Gastroesophageal sphincter (tissue), 4 donors: ENCODE measurements around the gene MYO15A. TPM values are rescaled to one million over a fixed set of nuclear protein-coding genes. Genes with fewer than 3 reads are reported as not detected.

Source experiments
- ATAC-seq: fragments of 150-250 bp; one replicate; pipeline ENCODE4 v1.9.1; 2016; ENCODE audit warnings: mild to moderate bottlenecking, moderate library complexity
- H3K27ac ChIP-seq, 4 donors: fragments of 200-600 bp; sonication (generic) in 3 of 4; 1 replicate in 3 of 4; 2 replicates in 1 of 4; pipeline ENCODE4 v1.5.1; 2016 to 2019
- H3K27me3 ChIP-seq: fragments of 200-600 bp; sonication (generic); one replicate; pipeline ENCODE4 v1.5.1; 2019
- H3K36me3 ChIP-seq, 2 donors: fragments of 200-600 bp; sonication (generic); one replicate each; pipeline ENCODE4 v1.5.1; 2019; ENCODE audit warnings: control low read depth in 1 of 2
- H3K4me1 ChIP-seq, 3 donors: fragments of 200-600 bp; sonication (generic); 1 replicate in 2 of 3; 2 replicates in 1 of 3; pipeline ENCODE4 v1.5.1; 2016 to 2019; ENCODE audit warnings: control low read depth in 2 of 3
- H3K4me3 ChIP-seq, 2 donors: fragments of 200-600 bp; sonication (generic); one replicate each; pipeline ENCODE4 v1.5.1; 2019; ENCODE audit warnings: mild to moderate bottlenecking in 1 of 2, moderate library complexity in 1 of 2
- H3K9me3 ChIP-seq, 3 donors: fragments of 200-600 bp; sonication (generic); one replicate each; pipeline ENCODE4 v1.5.1; 2017 to 2019; ENCODE audit warnings: control low read depth in 2 of 3
- EP300 ChIP-seq: sonication (generic); formaldehyde crosslinking; IDR thresholded peaks from one replicate; pipeline ENCODE4 v1.6.1; 2017; ENCODE audit warnings: antibody characterized with exemption, mild to moderate bottlenecking
- POLR2A ChIP-seq, 2 donors: fragments of 450-650 bp; IDR thresholded peaks; one replicate each; pipeline ENCODE4 v1.6.1; 2017; ENCODE audit warnings: antibody characterized with exemption in 2 of 2, mild to moderate bottlenecking in 2 of 2, moderate library complexity in 1 of 2
- POLR2AphosphoS5 ChIP-seq: sonication (generic); formaldehyde crosslinking; IDR thresholded peaks from one replicate; pipeline ENCODE4 v1.6.1; 2017; ENCODE audit warnings: antibody characterized with exemption
- WGBS, 2 donors: methylation state at CpG; one replicate each; pipeline ENCODE4 v1.1.5; 2018; ENCODE audit warnings: low coverage in 1 of 2; 5-methylcytosine and 5-hydroxymethylcytosine counted together
- total RNA-seq, 4 donors: library from RNA; depleted of rRNA; stranded (reverse); fragments of >200 nt; gene quantifications; one replicate each; pipeline ENCODE4 v1.1.0, GENCODE V29; 2016
- TF ChIP-seq, protein P1 (sequence below), 4 experiments: fragments of 200-600 bp in 2 of 4; fragments of 450-650 bp in 2 of 4; sonication (generic) in 1 of 4; IDR thresholded peaks; one replicate each; pipeline ENCODE4 v1.5.1; 2017 to 2019; ENCODE audit warnings: antibody characterized with exemption in 4 of 4, mild to moderate bottlenecking in 2 of 4, moderate library complexity in 2 of 4

The MYO15A gene
- total RNA-seq, 4 donors from 2014 or later: 0.59 to 1.2 (median 0.70) TPM

DNA sequence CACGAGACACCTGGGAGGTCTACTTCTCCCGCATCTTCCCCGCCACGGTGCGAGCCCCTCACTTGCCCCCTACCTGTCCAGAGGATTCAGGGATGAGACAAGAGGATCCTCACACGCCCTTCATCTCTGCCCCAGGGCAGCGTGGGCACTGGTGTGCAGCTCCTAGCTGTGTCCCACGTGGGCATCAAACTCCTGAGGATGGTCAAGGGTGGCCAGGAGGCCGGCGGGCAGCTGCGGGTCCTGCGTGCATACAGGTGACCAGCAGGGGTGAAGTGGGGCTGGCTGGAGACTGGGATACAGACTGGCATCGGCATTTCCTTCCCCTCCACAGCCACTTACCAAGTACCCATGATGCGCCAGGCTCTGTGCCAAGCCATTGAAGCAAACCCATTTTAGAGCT, 46.6 kb downstream of the MYO15A start:
- TF ChIP-seq POLR2AphosphoS5: no peak
- TF ChIP-seq, protein P1, sequence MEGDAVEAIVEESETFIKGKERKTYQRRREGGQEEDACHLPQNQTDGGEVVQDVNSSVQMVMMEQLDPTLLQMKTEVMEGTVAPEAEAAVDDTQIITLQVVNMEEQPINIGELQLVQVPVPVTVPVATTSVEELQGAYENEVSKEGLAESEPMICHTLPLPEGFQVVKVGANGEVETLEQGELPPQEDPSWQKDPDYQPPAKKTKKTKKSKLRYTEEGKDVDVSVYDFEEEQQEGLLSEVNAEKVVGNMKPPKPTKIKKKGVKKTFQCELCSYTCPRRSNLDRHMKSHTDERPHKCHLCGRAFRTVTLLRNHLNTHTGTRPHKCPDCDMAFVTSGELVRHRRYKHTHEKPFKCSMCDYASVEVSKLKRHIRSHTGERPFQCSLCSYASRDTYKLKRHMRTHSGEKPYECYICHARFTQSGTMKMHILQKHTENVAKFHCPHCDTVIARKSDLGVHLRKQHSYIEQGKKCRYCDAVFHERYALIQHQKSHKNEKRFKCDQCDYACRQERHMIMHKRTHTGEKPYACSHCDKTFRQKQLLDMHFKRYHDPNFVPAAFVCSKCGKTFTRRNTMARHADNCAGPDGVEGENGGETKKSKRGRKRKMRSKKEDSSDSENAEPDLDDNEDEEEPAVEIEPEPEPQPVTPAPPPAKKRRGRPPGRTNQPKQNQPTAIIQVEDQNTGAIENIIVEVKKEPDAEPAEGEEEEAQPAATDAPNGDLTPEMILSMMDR (IDR thresholded peaks at IDR 0.05): no peak
- no peak for TF ChIP-seq EP300
- TF ChIP-seq POLR2A (IDR thresholded peaks at IDR 0.05): no peak
- ATAC-seq: no peak
- Histone ChIP-seq H3K27ac (peak overlapping the region in 1 of 4 donors; percentile 10), H3K36me3 (peaks cover 0 to 5% of the 10 kb centered on the region in 2 donors), H3K9me3 (no peaks in the 10 kb centered on the region), H3K4me3 (no peak overlapping the region), H3K4me1 (peaks cover 0 to 47% (median 6%) of the 10 kb centered on the region in 3 donors), H3K27me3 (no peaks in the 10 kb centered on the region)
- WGBS, 2 donors: 87% methylated on average over 3 of the region's 14 CpGs; no CpG with 5 or more reads in 1 of the 2 donors

DNA sequence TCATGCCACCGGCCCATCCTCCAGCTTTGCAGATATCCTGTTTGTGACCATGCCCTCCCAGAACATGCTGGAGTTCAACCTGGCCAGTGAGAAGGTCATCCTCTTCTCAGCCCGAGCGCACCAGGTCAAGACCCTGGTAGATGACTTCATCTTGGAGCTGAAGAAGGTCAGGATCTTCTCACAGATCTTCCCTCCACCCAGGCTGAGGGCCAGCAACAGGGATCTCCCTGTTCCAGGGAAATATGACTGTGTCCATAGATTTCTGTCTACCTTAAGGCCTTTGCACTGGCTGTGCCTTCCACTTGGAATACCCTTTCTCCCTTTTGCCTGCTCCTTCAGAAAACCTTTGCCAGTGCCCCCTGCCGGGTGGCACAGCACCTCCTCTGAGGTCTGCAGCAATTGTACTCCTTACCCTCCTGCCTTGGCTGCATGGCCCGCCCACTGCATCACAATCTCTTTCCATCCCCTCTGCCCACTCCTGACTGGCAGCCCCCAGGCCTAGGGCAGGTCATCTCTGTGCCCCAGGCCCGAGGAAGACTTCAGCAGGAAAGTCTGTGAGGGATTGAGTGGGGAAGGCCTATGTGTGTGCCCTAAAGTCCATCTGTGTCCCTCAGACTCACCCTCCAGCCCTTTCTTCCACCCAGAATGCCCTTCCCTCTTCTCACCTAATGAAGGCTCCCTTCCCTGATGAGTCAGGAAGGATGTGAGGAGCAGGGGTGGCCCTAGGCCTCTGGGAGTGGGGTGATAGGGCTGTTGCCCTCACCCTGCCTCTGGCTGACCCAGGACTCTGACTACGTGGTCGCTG, 47.8 kb downstream of the MYO15A start:
- Histone ChIP-seq H3K27me3 (no peaks in the 10 kb centered on the region), H3K4me1 (peaks cover 0 to 47% (median 6%) of the 10 kb centered on the region in 3 donors), H3K36me3 (no peaks in the 10 kb centered on the region), H3K27ac (peak overlapping the region in 2 of 4 donors; percentile 10 to 63), H3K9me3 (no peaks in the 10 kb centered on the region), H3K4me3 (no peak overlapping the region)
- TF ChIP-seq POLR2A (IDR thresholded peaks at IDR 0.05) (no peak), EP300 (no peak), POLR2AphosphoS5 (no peak)
- TF ChIP-seq, protein P1 (IDR thresholded peaks at IDR 0.05): no peak
- 60 to 64% methylated on average over 1 to 5 of the region's 8 CpGs for WGBS, 2 donors
- no peak for ATAC-seq

DNA sequence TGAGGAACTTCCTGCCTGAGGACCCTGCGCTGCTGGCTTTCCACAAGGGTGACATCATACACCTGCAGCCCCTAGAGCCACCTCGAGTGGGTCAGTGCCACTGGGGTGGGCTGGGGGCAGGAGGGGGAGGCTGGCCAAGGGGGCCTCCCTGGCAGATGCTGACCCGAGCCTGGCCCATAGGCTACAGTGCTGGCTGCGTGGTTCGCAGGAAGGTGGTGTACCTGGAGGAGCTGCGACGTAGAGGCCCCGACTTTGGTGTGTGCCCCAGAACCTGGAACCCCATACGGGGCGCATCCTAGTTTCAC, 48.4 kb downstream of the MYO15A start:
- ATAC-seq: no peak
- H3K27ac ChIP-seq: peak overlapping the region in 2 of 4 donors; percentile 24 to 63

DNA sequence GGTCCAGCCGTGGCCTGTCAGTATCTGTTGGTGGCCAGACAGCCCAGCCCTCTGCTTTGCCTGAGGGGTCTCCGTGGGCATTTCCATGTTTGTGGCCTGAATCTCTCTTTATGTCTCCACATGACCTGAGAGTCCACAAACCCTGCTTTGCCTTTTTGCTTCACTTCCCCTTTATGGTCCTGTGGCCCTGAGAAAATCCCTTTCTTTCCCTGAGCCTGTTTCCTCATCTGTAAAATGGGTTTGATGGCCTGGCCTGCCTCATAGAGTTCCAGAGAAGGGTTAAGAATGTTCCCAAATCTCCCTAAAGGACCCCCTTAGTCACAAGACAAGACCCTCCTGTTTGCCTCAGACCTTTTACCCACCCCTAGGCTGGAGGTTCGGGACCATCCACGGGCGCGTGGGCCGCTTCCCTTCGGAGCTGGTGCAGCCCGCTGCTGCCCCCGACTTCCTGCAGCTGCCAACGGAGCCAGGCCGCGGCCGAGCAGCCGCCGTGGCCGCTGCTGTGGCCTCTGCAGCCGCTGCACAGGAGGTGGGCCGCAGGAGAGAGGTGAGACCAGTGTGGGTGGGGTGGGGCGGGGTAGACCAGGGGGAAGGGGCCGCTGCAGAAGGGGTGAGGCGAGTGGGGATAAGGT, 48.9 kb downstream of the MYO15A start:
- WGBS, 2 donors: 64 to 71% methylated on average over 3 to 7 of the region's 22 CpGs
- TF ChIP-seq POLR2A (IDR thresholded peaks at IDR 0.05) (no peak), POLR2AphosphoS5 (no peak)
- H3K27ac ChIP-seq: peak overlapping the region in 3 of 4 donors; percentile 63 to 76 (median 63)
- H3K27me3 ChIP-seq: no peaks in the 10 kb centered on the region
- H3K4me3 ChIP-seq: peak overlapping the region in 1 of 2 donors; percentile 55
- ATAC-seq: no peak
- peaks cover 0 to 39% (median 6%) of the 10 kb centered on the region in 3 donors for H3K4me1 ChIP-seq
- no peaks in the 10 kb centered on the region for H3K36me3 ChIP-seq
- H3K9me3 ChIP-seq: no peaks in the 10 kb centered on the region

More for the DNA sequence above, 48.4 kb downstream of the MYO15A start:
- Histone ChIP-seq H3K36me3 (no peaks in the 10 kb centered on the region), H3K4me1 (peaks cover 0 to 44% (median 6%) of the 10 kb centered on the region in 3 donors), H3K27me3 (no peaks in the 10 kb centered on the region), H3K9me3 (no peaks in the 10 kb centered on the region), H3K4me3 (no peak overlapping the region)
- TF ChIP-seq POLR2A (IDR thresholded peaks at IDR 0.05) (no peak), POLR2AphosphoS5 (no peak), EP300 (no peak)
- TF ChIP-seq, protein P1 (IDR thresholded peaks at IDR 0.05): no peak
- 100% methylated on average over 2 of the region's 10 CpGs; no CpG with 5 or more reads in 1 of the 2 donors for WGBS, 2 donors

DNA sequence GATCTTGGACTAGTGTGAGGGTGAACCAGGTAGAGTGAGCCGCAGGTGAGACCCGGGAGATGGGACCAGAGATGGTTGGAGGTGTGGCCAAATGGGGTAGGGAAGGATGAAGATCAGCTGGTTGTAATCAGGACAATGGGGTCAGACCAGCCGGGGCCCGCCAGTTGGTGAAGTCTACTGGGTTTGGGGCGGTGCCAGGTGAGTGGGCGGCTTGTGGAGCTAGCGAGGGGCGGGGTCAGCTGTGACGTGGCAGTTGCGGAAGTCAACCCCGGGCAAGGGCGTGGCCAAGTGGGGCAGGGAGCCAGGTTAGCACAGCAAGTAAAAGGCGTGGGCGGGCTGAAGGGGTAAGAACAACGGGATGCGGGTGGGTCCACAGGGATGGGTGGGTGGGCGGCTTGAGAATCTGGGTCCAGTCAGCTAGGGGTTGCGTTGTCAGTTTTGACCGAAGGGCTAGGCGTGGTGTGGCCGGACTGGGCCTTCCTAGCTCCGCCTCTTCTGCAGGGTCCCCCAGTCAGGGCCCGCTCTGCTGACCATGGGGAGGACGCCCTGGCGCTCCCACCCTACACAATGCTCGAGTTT, 49.6 kb downstream of the MYO15A start:
- WGBS, 2 donors: 9 to 28% methylated on average over 8 to 13 of the region's 26 CpGs
- ATAC-seq: peak; percentile 39
- peak overlapping the region; percentile 32 to 55 for H3K4me3 ChIP-seq
- H3K27me3 ChIP-seq: no peaks in the 10 kb centered on the region
- TF ChIP-seq POLR2AphosphoS5 (peak; percentile 20), POLR2A (IDR thresholded peaks at IDR 0.05) (no peak), EP300 (no peak)
- TF ChIP-seq, protein P1 (IDR thresholded peaks at IDR 0.05): no peak
- H3K9me3 ChIP-seq: no peaks in the 10 kb centered on the region
- H3K4me1 ChIP-seq: peaks cover 0 to 32% (median 6%) of the 10 kb centered on the region in 3 donors
- H3K36me3 ChIP-seq: no peaks in the 10 kb centered on the region
- H3K27ac ChIP-seq: peak overlapping the region in 3 of 4 donors; percentile 63 to 76 (median 63)
